ENCODE results near the gene EXOC4. TPM values are rescaled to one million over a fixed set of nuclear protein-coding genes. Genes with fewer than 3 reads are reported as not detected.
"Not testable (repeated sequence)": the region's sequence is repeated elsewhere in the genome, so short reads cannot be mapped to it uniquely, and the experiment has no call there.

Gene EXOC4
- total RNA-seq (10 to 100 TPM; 62.6 to 80.5 (median 70.7) TPM), polyA plus RNA-seq (10 to 100 TPM; 26.8 to 73.2 TPM)
- long read RNA-seq, donor 1, full-length matches to known transcripts: 15 of 51 reads
- long read RNA-seq, donor 1, partial matches to known transcripts: 29 of 51 reads
- long read RNA-seq, donor 1, other reads (novel, unspliced or antisense): 7 of 51 reads
- long read RNA-seq, donor 2, full-length matches to known transcripts: 8 of 8 reads
- long read RNA-seq, donor 2, partial matches to known transcripts: 0 of 8 reads
- long read RNA-seq, donor 2, other reads (novel, unspliced or antisense): 0 of 8 reads
- long read RNA-seq, donor 3, full-length matches to known transcripts: 39 of 53 reads
- long read RNA-seq, donor 3, partial matches to known transcripts: 2 of 53 reads
- long read RNA-seq, donor 3, other reads (novel, unspliced or antisense): 12 of 53 reads

- Histone ChIP-seq H3K4me1 (ENCODE audit: insufficient read depth) (no peaks in the 10 kb centered on the region), H3K27ac (peak within 1 kb of the TSS; percentile 58 to 77), H3K27me3 (no peaks in the 10 kb centered on the region), H3K36me3 (no peaks in the 10 kb centered on the region), H3K9me3 (no peaks in the 10 kb centered on the region), H3K4me3 (peak within 1 kb of the TSS; percentile 82)
- peak; percentile 88 to 94 (median 89) for DNase-seq
- TF ChIP-seq POLR2A (IDR thresholded peaks at IDR 0.05): peak; percentile 25
- TF ChIP-seq EP300 (IDR thresholded peaks at IDR 0.05): no peak
- intact Hi-C loops (cut with DNase I): no loop called here
- WGBS, 3 donors: 1% methylated on average over 25 of the region's 25 CpGs
Observed at GRCh38 chr7:133252858-133253518, at the start of gene EXOC4. EXOC4 (plus strand) TSS chr7:133253078.

GRCh38 chr7:133203490-133203889 is 49.4 kb upstream of the EXOC4 start:
- 92 to 96% (median 93%) methylated on average over 3 of the region's 3 CpGs for WGBS, 3 donors

GRCh38 chr7:133207687-133208086 is 45.2 kb upstream of the EXOC4 start:
- WGBS, 3 donors: 73 to 76% (median 74%) methylated on average over 2 of the region's 2 CpGs
- TF ChIP-seq EP300 (IDR thresholded peaks at IDR 0.05) (no peak), CTCF (IDR thresholded peaks at IDR 0.05) (no peak), POLR2A (IDR thresholded peaks at IDR 0.05) (no peak)
- intact Hi-C loops (cut with DNase I): no loop called here

More at GRCh38 chr7:133203490-133203889, 49.4 kb upstream of the EXOC4 start:
- no peaks in the 10 kb centered on the region for H3K27me3 ChIP-seq
- no peaks in the 10 kb centered on the region for H3K36me3 ChIP-seq
- intact Hi-C loops (cut with DNase I): no loop called here
- H3K27ac ChIP-seq: no peak overlapping the region
- no peaks in the 10 kb centered on the region for H3K9me3 ChIP-seq
- DNase-seq: no peak
- no peak overlapping the region for H3K4me3 ChIP-seq
- no peak for TF ChIP-seq POLR2A (IDR thresholded peaks at IDR 0.05)
- no peak for TF ChIP-seq EP300 (IDR thresholded peaks at IDR 0.05)
- TF ChIP-seq CTCF (IDR thresholded peaks at IDR 0.05): no peak
- H3K4me1 ChIP-seq (ENCODE audit: insufficient read depth): no peaks in the 10 kb centered on the region

GRCh38 chr7:133210817-133211216 is 42.1 kb upstream of the EXOC4 start:
- 91 to 93% (median 91%) methylated on average over 10 of the region's 10 CpGs for WGBS, 3 donors

More at GRCh38 chr7:133207687-133208086, 45.2 kb upstream of the EXOC4 start:
- Histone ChIP-seq H3K4me1 (ENCODE audit: insufficient read depth) (no peaks in the 10 kb centered on the region), H3K9me3 (no peaks in the 10 kb centered on the region), H3K27me3 (no peaks in the 10 kb centered on the region), H3K4me3 (no peak overlapping the region), H3K36me3 (no peaks in the 10 kb centered on the region), H3K27ac (no peak overlapping the region)
- no peak for DNase-seq

GRCh38 chr7:133213772-133214171 is 39.1 kb upstream of the EXOC4 start:
- H3K9me3 ChIP-seq; intact Hi-C loops (cut with DNase I); DNase-seq; H3K27me3 ChIP-seq; H3K36me3 ChIP-seq; H3K27ac ChIP-seq; H3K4me3 ChIP-seq; H3K4me1 ChIP-seq (ENCODE audit: insufficient read depth): not testable (repeated sequence)
- 93 to 99% (median 94%) methylated on average over 3 of the region's 3 CpGs for WGBS, 3 donors

More at GRCh38 chr7:133210817-133211216, 42.1 kb upstream of the EXOC4 start:
- DNase-seq; H3K27me3 ChIP-seq; H3K4me1 ChIP-seq (ENCODE audit: insufficient read depth); H3K4me3 ChIP-seq; H3K9me3 ChIP-seq; H3K36me3 ChIP-seq; intact Hi-C loops (cut with DNase I); H3K27ac ChIP-seq: not testable (repeated sequence)

- no peak for TF ChIP-seq POLR2A (IDR thresholded peaks at IDR 0.05)
- TF ChIP-seq CTCF (IDR thresholded peaks at IDR 0.05): no peak
- TF ChIP-seq EP300 (IDR thresholded peaks at IDR 0.05): no peak
- Histone ChIP-seq H3K27ac (no peak overlapping the region), H3K4me1 (ENCODE audit: insufficient read depth) (no peaks in the 10 kb centered on the region), H3K27me3 (no peaks in the 10 kb centered on the region), H3K36me3 (no peaks in the 10 kb centered on the region), H3K9me3 (no peaks in the 10 kb centered on the region), H3K4me3 (no peak overlapping the region)
- WGBS, 3 donors: 61 to 68% (median 66%) methylated on average over 3 of the region's 3 CpGs
- no peak for DNase-seq
- intact Hi-C loops (cut with DNase I): no loop called here
Observed at GRCh38 chr7:133217773-133218172, 35.1 kb upstream of the EXOC4 start.

Data from ovary (tissue), 10 donors.